Kidney epithelial cell (primary cell): ENCODE results near the gene ARHGAP8. TPM values are rescaled to one million over a fixed set of nuclear protein-coding genes. Genes with fewer than 3 reads are reported as not detected.

Experiments
- DNase-seq: peaks from one replicate; pipeline ENCODE4 v3.0.0-alpha.2; 2010; ENCODE audit warnings: low read depth
- H3K27me3 ChIP-seq: 2 replicates; pipeline ENCODE4 v1.6.0; 2011; ENCODE audit warnings: low read length; ENCODE audit not compliant: control insufficient read depth, insufficient read depth
- H3K36me3 ChIP-seq: 2 replicates; pipeline ENCODE4 v1.5.1; 2011; ENCODE audit warnings: low read length; ENCODE audit not compliant: control insufficient read depth, insufficient read depth
- H3K4me3 ChIP-seq: 2 replicates; pipeline ENCODE4 v1.5.1; 2011; ENCODE audit warnings: low read depth, mild to moderate bottlenecking, control low read depth, low read length
- CTCF ChIP-seq: IDR thresholded peaks from 2 replicates; pipeline ENCODE4 v1.5.1; 2011; ENCODE audit warnings: mild to moderate bottlenecking, moderate library complexity, low read length, control low read depth, inconsistent platforms; ENCODE audit not compliant: insufficient read depth, poor library complexity, severe bottlenecking
- total RNA-seq: library from RNA; depleted of rRNA; stranded (reverse); fragments of >200 nt; gene quantifications from 2 replicates; pipeline ENCODE4 v1.2.3, GENCODE V29; 2015

Gene ARHGAP8
- total RNA-seq, 1 donor from 2014 or later, result 22.9 TPM

GRCh38 chr22:44787832-44788231 lies 35.5 kb downstream of the ARHGAP8 start:
- Histone ChIP-seq H3K27me3 (no peaks in the 10 kb centered on the region), H3K4me3 (no peak overlapping the region), H3K36me3 (no peaks in the 10 kb centered on the region)
- no peak for DNase-seq
- no peak for TF ChIP-seq CTCF

GRCh38 chr22:44793106-44793505 lies 40.7 kb downstream of the ARHGAP8 start:
- H3K27me3 ChIP-seq, result no peaks in the 10 kb centered on the region
- no peak for DNase-seq
- no peak overlapping the region for H3K4me3 ChIP-seq
- H3K36me3 ChIP-seq, result no peaks in the 10 kb centered on the region
- TF ChIP-seq CTCF, result no peak

- no peak for TF ChIP-seq CTCF
- no peak for DNase-seq
- Histone ChIP-seq H3K4me3 (no peak overlapping the region), H3K27me3 (no peaks in the 10 kb centered on the region), H3K36me3 (no peaks in the 10 kb centered on the region)
Observed at GRCh38 chr22:44793506-44794172, 41.3 kb downstream of the ARHGAP8 start.

GRCh38 chr22:44795701-44796630 lies 43.6 kb downstream of the ARHGAP8 start:
- no peak for DNase-seq
- no peak for TF ChIP-seq CTCF
- Histone ChIP-seq H3K27me3 (no peaks in the 10 kb centered on the region), H3K36me3 (no peaks in the 10 kb centered on the region), H3K4me3 (no peak overlapping the region)

- H3K4me3 ChIP-seq, result no peak overlapping the region
- TF ChIP-seq CTCF, result no peak
- no peaks in the 10 kb centered on the region for H3K27me3 ChIP-seq
- no peak for DNase-seq
- H3K36me3 ChIP-seq, result no peaks in the 10 kb centered on the region
Observed at GRCh38 chr22:44797181-44797725, 44.9 kb downstream of the ARHGAP8 start.
